NCI-H82 treated with DMSO at 0.1 percent for 48 hours (cell line): ENCODE measurements around the gene HOXD1.

Source experiments
- DNase-seq: peaks from one replicate; lab custom pipeline; 2025; ENCODE audit not compliant: unreplicated experiment; lab: John Stamatoyannopoulos, UW

The HOXD1 gene

GRCh38 chr2:176164611-176165369, 23.7 kb upstream of the HOXD1 start:
- no peak for DNase-seq

- no peak for DNase-seq
These were observed 23.0 kb upstream of the HOXD1 start for GRCh38 chr2:176165370-176166050.

GRCh38 chr2:176166272-176166671, 22.2 kb upstream of the HOXD1 start:
- DNase-seq: no peak

GRCh38 chr2:176167398-176167797, 21.1 kb upstream of the HOXD1 start:
- DNase-seq: no peak

GRCh38 chr2:176169181-176169580, 19.3 kb upstream of the HOXD1 start:
- no peak for DNase-seq

- DNase-seq: no peak
These were observed 18.8 kb upstream of the HOXD1 start for GRCh38 chr2:176169711-176170110.

- DNase-seq: no peak
These were observed 17.7 kb upstream of the HOXD1 start for GRCh38 chr2:176170602-176171305.

GRCh38 chr2:176171351-176172006, 17.0 kb upstream of the HOXD1 start:
- DNase-seq: no peak

GRCh38 chr2:176172007-176172894, 16.2 kb upstream of the HOXD1 start:
- DNase-seq: no peak

- no peak for DNase-seq
These were observed 15.4 kb upstream of the HOXD1 start for GRCh38 chr2:176172895-176173566.

GRCh38 chr2:176173567-176174381, 14.7 kb upstream of the HOXD1 start:
- no peak for DNase-seq

GRCh38 chr2:176174382-176174823, 14.1 kb upstream of the HOXD1 start:
- DNase-seq: peak; percentile 59

GRCh38 chr2:176174824-176175708, 13.4 kb upstream of the HOXD1 start:
- no peak for DNase-seq

- no peak for DNase-seq
These were observed 12.5 kb upstream of the HOXD1 start for GRCh38 chr2:176175709-176176607.

GRCh38 chr2:176177580-176178037, 10.9 kb upstream of the HOXD1 start:
- DNase-seq: no peak

- DNase-seq: peak; percentile 25
These were observed 10.3 kb upstream of the HOXD1 start for GRCh38 chr2:176178038-176178756.
